NCI-H2107 treated with DMSO at 0.1 percent for 48 hours (cell line): Measurements from ENCODE around the gene IL32.

Experiments used
- DNase-seq: peaks from one replicate; lab custom pipeline; 2025; ENCODE audit not compliant: unreplicated experiment; lab: John Stamatoyannopoulos, UW

The IL32 gene

DNA sequence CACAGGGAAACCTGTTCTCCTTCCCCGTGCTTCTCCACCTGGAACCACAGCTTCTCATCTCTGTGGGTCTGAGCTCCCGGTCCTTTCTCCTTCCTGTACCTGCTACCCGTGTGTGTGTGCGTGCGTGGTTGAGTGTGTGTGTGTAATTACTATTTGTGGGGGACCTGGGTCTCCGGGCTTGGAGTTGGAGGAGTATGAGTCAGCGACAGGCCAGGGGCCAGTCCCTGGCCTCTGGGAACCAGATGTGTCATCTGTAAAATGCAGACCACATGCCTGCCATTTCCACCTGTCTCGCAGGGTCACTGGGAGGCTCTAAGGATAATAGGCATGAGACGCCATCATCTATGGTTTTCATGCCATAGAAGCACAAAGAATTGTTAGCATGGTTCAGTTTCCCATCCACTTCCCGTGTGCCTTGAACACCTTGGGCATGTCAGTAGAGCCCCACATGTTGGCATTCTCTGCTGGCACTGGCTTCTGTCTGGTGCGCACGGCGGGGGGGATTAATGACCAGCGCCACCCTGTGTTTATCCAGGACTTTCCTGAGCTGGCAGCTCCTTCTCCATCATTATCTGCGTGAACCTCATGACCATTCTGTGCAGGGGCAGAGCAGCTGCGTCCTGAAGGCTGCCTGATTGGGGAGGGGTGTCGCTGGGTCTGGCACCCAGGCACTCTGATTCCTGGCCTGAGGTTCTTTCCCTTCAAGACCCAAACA lies 48.5 kb downstream of the IL32 start:
- no peak for DNase-seq

DNA sequence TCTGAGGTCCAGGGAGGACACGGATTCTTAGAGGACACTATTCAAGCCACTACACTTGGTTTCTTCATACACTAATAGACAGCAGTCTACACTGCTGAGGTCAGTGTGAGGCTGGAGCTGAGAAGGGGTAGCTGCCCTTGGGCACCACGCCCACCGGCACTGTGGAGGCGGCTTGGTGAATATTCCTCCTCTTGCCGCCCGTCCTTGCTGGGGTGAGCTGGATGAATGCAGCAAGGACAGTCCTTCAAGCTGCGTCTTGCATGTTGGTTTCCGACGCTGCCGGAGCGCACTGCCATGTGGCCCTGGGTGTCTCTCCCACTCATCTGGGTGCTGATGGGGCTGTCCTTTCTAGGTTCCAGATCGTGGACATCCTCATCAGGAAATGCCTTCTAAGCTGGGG lies 49.6 kb downstream of the IL32 start:
- DNase-seq, result no peak

DNA sequence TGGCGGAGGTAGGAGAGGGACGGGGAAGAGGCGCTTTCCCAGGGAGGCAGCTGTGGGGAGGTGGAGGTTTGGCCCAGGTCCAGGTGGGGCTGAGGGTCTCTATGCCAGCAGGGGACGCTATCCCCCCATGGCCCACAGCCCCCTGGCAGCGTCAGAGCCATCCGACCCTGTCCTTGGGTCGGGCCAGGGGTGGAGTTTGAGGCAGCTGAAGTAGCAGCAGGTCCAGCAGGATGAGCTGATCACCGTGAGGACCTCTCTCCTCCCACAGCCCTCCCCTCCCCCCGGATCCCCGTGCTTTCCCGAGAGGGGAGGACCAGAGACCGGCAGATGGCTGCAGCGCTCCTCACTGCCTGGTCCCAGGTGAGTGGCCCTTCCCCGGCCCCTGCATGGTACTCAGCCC lies 50.1 kb downstream of the IL32 start:
- DNase-seq, result no peak

DNA sequence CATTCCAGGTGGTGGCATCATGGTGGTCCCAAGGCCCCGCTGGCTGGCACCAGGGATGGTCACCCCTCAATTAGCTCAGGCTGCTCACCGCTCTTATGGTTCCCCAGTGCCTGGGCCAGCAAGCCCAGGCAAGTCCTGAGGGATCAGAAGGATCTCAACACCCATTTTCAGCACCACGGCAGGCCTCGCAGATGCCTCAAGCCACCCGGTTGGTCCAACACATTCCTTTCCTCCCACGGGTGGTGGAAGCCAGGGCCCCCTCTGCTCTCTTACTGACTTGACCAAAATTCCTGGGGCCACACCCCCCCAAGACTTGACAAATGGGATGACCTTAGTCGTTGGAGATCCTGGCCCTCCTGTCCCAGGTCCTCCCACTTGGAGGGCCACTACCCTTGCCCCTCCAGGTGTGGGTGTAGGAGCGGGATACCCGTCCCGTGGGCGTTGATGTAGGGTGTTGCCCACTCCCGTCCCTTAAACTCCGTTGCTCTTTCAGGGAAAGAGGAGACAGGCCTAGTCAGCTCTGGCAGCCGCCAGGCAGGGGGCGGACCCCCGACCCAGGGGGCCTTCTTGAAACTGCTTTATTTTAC lies 52.9 kb downstream of the IL32 start:
- no peak for DNase-seq

DNA sequence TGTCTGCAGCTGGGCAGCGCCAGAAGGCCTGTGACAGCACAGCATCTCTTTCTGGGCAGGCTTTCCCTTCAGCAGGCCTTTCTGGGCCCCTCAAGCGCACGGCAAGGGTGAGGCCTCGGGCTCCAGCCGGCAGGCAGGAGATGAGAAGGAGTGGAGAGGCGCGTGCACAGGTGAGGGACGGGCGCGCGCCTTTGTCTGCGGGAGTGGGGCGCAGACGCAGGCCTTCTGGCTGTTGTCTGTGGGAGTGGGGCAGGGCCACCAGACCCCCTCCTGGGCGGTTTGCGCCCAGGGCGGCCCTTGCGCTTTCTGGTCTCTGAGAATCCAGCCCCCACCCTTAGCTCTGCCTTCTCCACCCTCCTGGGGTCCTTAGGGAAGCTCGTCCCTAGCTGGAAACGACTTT lies 53.4 kb downstream of the IL32 start:
- no peak for DNase-seq
